Hepatocyte (in vitro differentiated cells): ENCODE data around the gene FLACC1.

Source experiments
- EZH2 ChIP-seq: fragments of 200-600 bp; sonication (generic); IDR thresholded peaks from 2 replicates; pipeline ENCODE4 v1.6.1; 2016; ENCODE audit warnings: antibody characterized with exemption, mild to moderate bottlenecking, borderline replicate concordance
- EZH2phosphoT487 ChIP-seq: fragments of 200-600 bp; sonication (generic); IDR thresholded peaks from one replicate; pipeline ENCODE4 v1.6.1; 2018; ENCODE audit warnings: antibody characterized with exemption, mild to moderate bottlenecking, low read depth, moderate library complexity; ENCODE audit not compliant: unreplicated experiment, severe bottlenecking
- TF ChIP-seq, protein P1 (sequence below): fragments of 200-600 bp; sonication (generic); IDR thresholded peaks from 2 replicates; pipeline ENCODE4 v1.5.1; 2016; ENCODE audit warnings: antibody characterized with exemption, mild to moderate bottlenecking; ENCODE audit not compliant: poor library complexity

DNA sequence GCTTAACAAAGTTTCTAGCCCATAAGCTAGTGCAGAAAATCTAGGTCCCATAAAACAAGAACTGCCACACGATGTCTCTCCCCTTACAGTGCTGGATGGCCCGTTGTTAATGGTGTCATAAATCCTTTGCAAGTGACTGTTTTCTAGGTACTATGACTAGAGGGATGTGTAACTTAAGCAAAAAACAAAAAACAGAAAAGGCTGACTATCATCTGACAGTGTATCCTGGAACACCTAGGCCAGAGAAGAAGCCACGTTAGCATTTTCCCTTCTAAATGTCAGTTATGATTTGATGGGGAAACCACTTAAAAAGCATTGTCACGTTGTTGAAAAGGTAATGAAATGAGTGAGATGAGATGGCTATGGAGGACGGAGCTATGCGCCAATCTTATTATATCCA is 94.4 kb downstream of the FLACC1 start:
- TF ChIP-seq, protein P1, sequence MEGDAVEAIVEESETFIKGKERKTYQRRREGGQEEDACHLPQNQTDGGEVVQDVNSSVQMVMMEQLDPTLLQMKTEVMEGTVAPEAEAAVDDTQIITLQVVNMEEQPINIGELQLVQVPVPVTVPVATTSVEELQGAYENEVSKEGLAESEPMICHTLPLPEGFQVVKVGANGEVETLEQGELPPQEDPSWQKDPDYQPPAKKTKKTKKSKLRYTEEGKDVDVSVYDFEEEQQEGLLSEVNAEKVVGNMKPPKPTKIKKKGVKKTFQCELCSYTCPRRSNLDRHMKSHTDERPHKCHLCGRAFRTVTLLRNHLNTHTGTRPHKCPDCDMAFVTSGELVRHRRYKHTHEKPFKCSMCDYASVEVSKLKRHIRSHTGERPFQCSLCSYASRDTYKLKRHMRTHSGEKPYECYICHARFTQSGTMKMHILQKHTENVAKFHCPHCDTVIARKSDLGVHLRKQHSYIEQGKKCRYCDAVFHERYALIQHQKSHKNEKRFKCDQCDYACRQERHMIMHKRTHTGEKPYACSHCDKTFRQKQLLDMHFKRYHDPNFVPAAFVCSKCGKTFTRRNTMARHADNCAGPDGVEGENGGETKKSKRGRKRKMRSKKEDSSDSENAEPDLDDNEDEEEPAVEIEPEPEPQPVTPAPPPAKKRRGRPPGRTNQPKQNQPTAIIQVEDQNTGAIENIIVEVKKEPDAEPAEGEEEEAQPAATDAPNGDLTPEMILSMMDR, result no peak
- TF ChIP-seq EZH2 (no peak), EZH2phosphoT487 (no peak)
